Measurements from ENCODE around the gene CELF2.

CELF2 gene

GRCh38 chr10:11282661-11283060 is 265.0 kb downstream of the CELF2 start:
- Mint-ChIP-seq H3K4me1 (peaks cover 10% of the 10 kb centered on the region), H3K4me3 (no peak overlapping the region), H3K27ac (ENCODE audit: low read depth) (no peak overlapping the region), H3K27me3 (no peaks in the 10 kb centered on the region), H3K36me3 (ENCODE audit: insufficient read depth) (peaks cover 48% of the 10 kb centered on the region), H3K9me3 (no peaks in the 10 kb centered on the region)
- ATAC-seq (replicated peaks; ENCODE audit: extremely low read depth, poor library complexity, severe bottlenecking): no peak
- DNase-seq (ENCODE audit: low spot score in 2 of 2): no peak

GRCh38 chr10:11284291-11285085 is 266.8 kb downstream of the CELF2 start:
- Mint-ChIP-seq H3K36me3 (ENCODE audit: insufficient read depth) (peaks cover 52% of the 10 kb centered on the region), H3K4me1 (peaks cover 10% of the 10 kb centered on the region), H3K27ac (ENCODE audit: low read depth) (no peak overlapping the region), H3K27me3 (no peaks in the 10 kb centered on the region), H3K9me3 (no peaks in the 10 kb centered on the region), H3K4me3 (no peak overlapping the region)
- DNase-seq (ENCODE audit: low spot score in 2 of 2): no peak
- no peak for ATAC-seq (replicated peaks; ENCODE audit: extremely low read depth, poor library complexity, severe bottlenecking)

DNA sequence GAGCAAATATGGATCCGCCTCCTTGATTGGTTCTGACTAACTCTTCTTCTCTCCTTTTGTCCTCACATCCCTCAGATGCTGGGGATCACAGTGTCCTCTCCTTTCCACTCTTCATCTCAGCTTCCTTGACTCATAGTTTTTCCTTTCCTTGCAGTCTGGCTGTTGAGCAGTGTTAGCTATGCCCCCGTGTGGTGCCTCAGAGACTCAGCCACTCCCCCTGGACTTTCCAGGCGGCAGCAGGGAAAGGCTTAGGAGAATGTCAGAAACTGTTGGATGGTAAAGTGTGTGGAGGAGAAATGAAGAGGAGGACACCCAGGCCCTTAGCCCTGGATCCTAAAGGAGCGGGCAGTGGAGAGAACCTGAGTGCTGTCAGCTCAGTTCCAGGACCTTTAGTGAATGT is 267.5 kb downstream of the CELF2 start:
- H3K36me3 Mint-ChIP-seq (ENCODE audit: insufficient read depth): peaks cover 53% of the 10 kb centered on the region
- no peak for ATAC-seq (replicated peaks; ENCODE audit: extremely low read depth, poor library complexity, severe bottlenecking)
- no peak for DNase-seq (ENCODE audit: low spot score in 2 of 2)

GRCh38 chr10:11286261-11286852 is 268.7 kb downstream of the CELF2 start:
- no peak for ATAC-seq (replicated peaks; ENCODE audit: extremely low read depth, poor library complexity, severe bottlenecking)
- Mint-ChIP-seq H3K9me3 (no peaks in the 10 kb centered on the region), H3K36me3 (ENCODE audit: insufficient read depth) (peaks cover 50% of the 10 kb centered on the region), H3K4me3 (no peak overlapping the region), H3K27ac (ENCODE audit: low read depth) (no peak overlapping the region), H3K4me1 (peaks cover 6% of the 10 kb centered on the region), H3K27me3 (no peaks in the 10 kb centered on the region)
- DNase-seq (ENCODE audit: low spot score in 2 of 2): no peak

More for the DNA sequence above, 267.5 kb downstream of the CELF2 start:
- H3K27ac Mint-ChIP-seq (ENCODE audit: low read depth): no peak overlapping the region
- peaks cover 9% of the 10 kb centered on the region for H3K4me1 Mint-ChIP-seq
- H3K9me3 Mint-ChIP-seq: no peaks in the 10 kb centered on the region
- no peak overlapping the region for H3K4me3 Mint-ChIP-seq
- no peaks in the 10 kb centered on the region for H3K27me3 Mint-ChIP-seq

- ATAC-seq (replicated peaks; ENCODE audit: extremely low read depth, poor library complexity, severe bottlenecking) (no peak), DNase-seq (ENCODE audit: low spot score in 2 of 2) (no peak)
- H3K4me1 Mint-ChIP-seq: peaks cover 18% of the 10 kb centered on the region
- no peaks in the 10 kb centered on the region for H3K27me3 Mint-ChIP-seq
- H3K9me3 Mint-ChIP-seq: no peaks in the 10 kb centered on the region
- H3K4me3 Mint-ChIP-seq: no peak overlapping the region
- peaks cover 57% of the 10 kb centered on the region for H3K36me3 Mint-ChIP-seq (ENCODE audit: insufficient read depth)
- H3K27ac Mint-ChIP-seq (ENCODE audit: low read depth): peak overlapping the region; percentile 59
Observed at GRCh38 chr10:11288302-11288701, 270.6 kb downstream of the CELF2 start.

DNA sequence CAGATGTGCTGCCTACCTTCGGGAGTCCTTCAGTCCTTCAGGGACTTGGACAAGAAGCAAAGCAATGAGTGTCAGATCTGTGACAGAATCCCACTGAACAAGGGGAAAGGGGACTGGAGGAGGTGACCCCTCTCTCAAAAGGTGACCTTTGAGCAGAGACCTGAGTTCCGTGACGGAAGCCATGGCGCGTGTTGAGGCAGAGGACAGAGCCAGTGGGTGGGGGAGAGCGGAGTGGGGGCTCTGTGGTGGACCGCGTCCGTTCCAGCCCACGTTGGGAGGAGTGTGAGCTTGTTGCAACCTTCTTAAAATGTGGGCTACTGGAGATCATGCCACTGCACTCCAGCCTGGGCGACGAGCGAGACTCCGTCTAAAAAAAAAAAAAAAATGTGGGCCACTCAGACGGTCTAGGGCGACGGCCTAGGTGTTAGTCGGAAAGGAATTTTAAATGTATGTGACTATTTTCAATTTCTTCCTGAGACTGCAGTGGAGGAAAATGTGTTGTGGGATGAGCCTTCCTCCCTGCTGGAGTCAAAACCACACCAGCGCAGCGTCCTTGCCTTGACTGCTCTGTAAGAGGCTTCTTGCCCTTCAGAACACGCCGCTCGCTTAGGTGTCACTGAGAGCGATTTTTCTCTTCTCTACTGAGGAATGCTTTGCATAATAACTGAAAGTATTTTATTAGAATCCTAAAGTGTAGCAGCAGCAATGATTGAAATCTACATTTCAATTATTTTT is 272.7 kb downstream of the CELF2 start:
- Mint-ChIP-seq H3K27me3 (no peaks in the 10 kb centered on the region), H3K4me1 (peaks cover 18% of the 10 kb centered on the region), H3K4me3 (no peak overlapping the region), H3K27ac (ENCODE audit: low read depth) (no peak overlapping the region), H3K9me3 (no peaks in the 10 kb centered on the region), H3K36me3 (ENCODE audit: insufficient read depth) (peaks cover 73% of the 10 kb centered on the region)
- ATAC-seq (replicated peaks; ENCODE audit: extremely low read depth, poor library complexity, severe bottlenecking) (no peak), DNase-seq (ENCODE audit: low spot score in 2 of 2) (no peak)

- Mint-ChIP-seq H3K9me3 (no peaks in the 10 kb centered on the region), H3K27ac (ENCODE audit: low read depth) (peak overlapping the region; percentile 14), H3K4me1 (peaks cover 36% of the 10 kb centered on the region), H3K27me3 (no peaks in the 10 kb centered on the region), H3K36me3 (ENCODE audit: insufficient read depth) (peaks cover 81% of the 10 kb centered on the region), H3K4me3 (no peak overlapping the region)
- ATAC-seq (replicated peaks; ENCODE audit: extremely low read depth, poor library complexity, severe bottlenecking): no peak
- DNase-seq (ENCODE audit: low spot score in 2 of 2): no peak
Observed at GRCh38 chr10:11292576-11293302, 275.1 kb downstream of the CELF2 start.

DNA sequence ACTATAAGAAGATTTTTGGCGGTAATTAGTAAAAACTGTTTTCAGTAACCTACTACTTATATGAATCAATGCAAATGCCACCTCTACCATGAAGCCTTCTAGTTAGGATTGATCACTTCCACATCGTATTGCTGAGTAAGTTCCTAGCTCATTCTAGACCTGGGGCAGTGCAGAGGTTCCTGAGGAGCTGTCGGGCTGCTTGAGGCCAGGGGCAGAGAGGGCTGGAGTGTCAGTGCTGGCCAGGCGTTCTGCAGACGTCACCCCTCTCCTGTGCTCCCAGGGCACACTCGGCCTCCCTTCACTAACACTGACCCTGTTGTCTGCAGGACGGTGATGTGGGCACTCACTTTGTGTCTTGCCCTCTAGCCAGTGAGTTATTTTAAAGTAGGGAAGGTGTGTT is 275.7 kb downstream of the CELF2 start:
- Mint-ChIP-seq H3K9me3 (no peaks in the 10 kb centered on the region), H3K4me3 (no peak overlapping the region), H3K27ac (ENCODE audit: low read depth) (peak overlapping the region; percentile 14), H3K4me1 (peaks cover 36% of the 10 kb centered on the region), H3K36me3 (ENCODE audit: insufficient read depth) (peaks cover 81% of the 10 kb centered on the region), H3K27me3 (no peaks in the 10 kb centered on the region)
- ATAC-seq (replicated peaks; ENCODE audit: extremely low read depth, poor library complexity, severe bottlenecking) (no peak), DNase-seq (ENCODE audit: low spot score in 2 of 2) (no peak)

DNA sequence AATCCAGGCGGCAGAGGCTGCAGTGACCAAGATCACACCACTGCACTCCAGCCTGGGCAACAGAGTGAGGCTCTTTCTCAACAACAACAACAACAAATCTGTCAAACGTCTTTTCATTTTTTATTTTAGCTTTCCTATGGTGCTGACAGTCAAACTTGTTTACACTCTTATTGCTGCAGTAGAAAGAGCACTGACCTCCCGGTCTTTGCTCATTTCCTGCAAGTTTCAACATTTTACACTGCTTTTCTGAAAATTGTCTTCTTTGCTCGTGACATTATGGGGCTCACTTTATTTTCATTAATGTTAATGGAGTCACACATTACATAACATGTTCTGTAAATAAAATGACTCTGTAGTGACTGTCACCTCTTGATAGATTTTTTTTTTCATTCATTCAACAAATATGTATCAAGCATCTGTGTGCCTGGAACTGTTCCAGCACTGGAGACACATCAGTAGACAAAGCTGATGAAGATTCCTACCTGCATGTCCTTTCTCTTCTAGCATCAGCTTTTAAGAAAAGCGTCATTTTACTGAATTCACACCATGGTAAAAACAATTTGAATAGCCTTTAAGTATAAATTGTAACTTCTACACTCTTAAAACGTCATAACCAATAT is 277.3 kb downstream of the CELF2 start:
- Mint-ChIP-seq H3K27me3 (no peaks in the 10 kb centered on the region), H3K4me1 (peaks cover 40% of the 10 kb centered on the region), H3K36me3 (ENCODE audit: insufficient read depth) (peaks cover 70% of the 10 kb centered on the region), H3K9me3 (no peaks in the 10 kb centered on the region), H3K27ac (ENCODE audit: low read depth) (peak overlapping the region; percentile 35), H3K4me3 (no peak overlapping the region)
- no peak for DNase-seq (ENCODE audit: low spot score in 2 of 2)
- no peak for ATAC-seq (replicated peaks; ENCODE audit: extremely low read depth, poor library complexity, severe bottlenecking)

DNA sequence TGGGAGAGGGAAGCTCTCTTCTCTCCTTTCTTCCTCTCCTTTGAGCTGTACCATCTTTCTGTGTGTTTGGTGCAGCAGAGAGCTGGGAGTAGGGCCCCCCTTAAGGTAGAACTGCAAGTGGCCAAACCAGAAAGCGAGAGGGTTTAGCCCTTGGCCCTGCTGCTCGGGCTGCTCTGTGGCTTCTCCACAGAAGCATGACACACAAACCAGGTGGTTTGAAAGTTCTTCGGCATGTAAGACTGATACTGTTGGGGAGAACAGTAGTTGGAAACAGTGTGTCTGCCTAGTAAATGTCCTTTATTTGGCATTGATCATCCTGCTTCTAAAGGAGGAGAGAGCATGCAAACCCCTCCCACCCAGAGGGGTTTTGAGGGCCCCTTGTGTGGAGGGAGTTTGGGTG is 277.8 kb downstream of the CELF2 start:
- Mint-ChIP-seq H3K27ac (ENCODE audit: low read depth) (peak overlapping the region; percentile 35), H3K4me1 (peaks cover 36% of the 10 kb centered on the region), H3K36me3 (ENCODE audit: insufficient read depth) (peaks cover 68% of the 10 kb centered on the region), H3K9me3 (no peaks in the 10 kb centered on the region), H3K27me3 (no peaks in the 10 kb centered on the region), H3K4me3 (no peak overlapping the region)
- ATAC-seq (replicated peaks; ENCODE audit: extremely low read depth, poor library complexity, severe bottlenecking): no peak
- DNase-seq (ENCODE audit: low spot score in 2 of 2): no peak

DNA sequence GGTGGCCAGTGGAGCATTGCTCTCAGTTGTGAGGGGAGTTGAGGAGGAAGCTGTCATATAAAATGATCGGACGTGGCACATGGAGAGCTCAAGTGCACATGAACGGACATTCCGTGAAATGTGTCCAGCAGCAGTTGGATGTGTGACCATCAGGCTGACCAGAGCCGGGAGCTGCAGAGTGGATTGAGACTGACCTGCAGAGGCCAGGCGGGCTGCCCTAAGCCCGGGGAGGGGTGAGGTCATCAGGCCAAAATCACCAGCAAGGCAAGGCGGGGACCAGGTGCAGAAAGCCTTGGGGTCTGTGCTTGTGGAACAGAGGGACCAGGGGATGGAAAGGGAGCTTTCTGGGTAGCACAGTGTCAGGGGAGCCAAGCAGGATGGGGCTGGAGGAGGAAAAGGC is 279.5 kb downstream of the CELF2 start:
- Mint-ChIP-seq H3K36me3 (ENCODE audit: insufficient read depth) (peaks cover 68% of the 10 kb centered on the region), H3K27me3 (no peaks in the 10 kb centered on the region), H3K4me3 (no peak overlapping the region), H3K4me1 (peaks cover 36% of the 10 kb centered on the region), H3K27ac (ENCODE audit: low read depth) (peak overlapping the region; percentile 92), H3K9me3 (no peaks in the 10 kb centered on the region)
- DNase-seq (ENCODE audit: low spot score in 2 of 2) (no peak), ATAC-seq (replicated peaks; ENCODE audit: extremely low read depth, poor library complexity, severe bottlenecking) (no peak)

- ATAC-seq (replicated peaks; ENCODE audit: extremely low read depth, poor library complexity, severe bottlenecking) (no peak), DNase-seq (ENCODE audit: low spot score in 2 of 2) (no peak)
- H3K27ac Mint-ChIP-seq (ENCODE audit: low read depth): peak overlapping the region; percentile 92
- H3K36me3 Mint-ChIP-seq (ENCODE audit: insufficient read depth): peaks cover 68% of the 10 kb centered on the region
- H3K4me3 Mint-ChIP-seq: no peak overlapping the region
- H3K4me1 Mint-ChIP-seq: peaks cover 41% of the 10 kb centered on the region
- no peaks in the 10 kb centered on the region for H3K9me3 Mint-ChIP-seq
- H3K27me3 Mint-ChIP-seq: no peaks in the 10 kb centered on the region
Observed at GRCh38 chr10:11298116-11298515, 280.4 kb downstream of the CELF2 start.
